Measurements from ENCODE around the gene HOXA3. TPM values are rescaled to one million over a fixed set of nuclear protein-coding genes. Genes with fewer than 3 reads are reported as not detected.
A peak's percentile ranks its signal among the peaks of the same experiment; 100 is the strongest.

The HOXA3 gene
- total and polyA plus RNA-seq, 2 of the 8 experiments (the other 6 are each of a cell fraction or from before 2014, with no cell fraction given): not detected

- TF ChIP-seq SAP30 (IDR thresholded peaks at IDR 0.05; ENCODE audit: insufficient read depth, insufficient replicate concordance, low read length): no peak
- peak; percentile 39 for TF ChIP-seq ASH2L (IDR thresholded peaks at IDR 0.05; ENCODE audit: low read length)
- TF ChIP-seq BCL11A (IDR thresholded peaks at IDR 0.05; ENCODE audit: low read depth in 2 of 2, low read length in 2 of 2): no peak
- TF ChIP-seq TEAD4 (IDR thresholded peaks at IDR 0.05; ENCODE audit: low read depth, low read length): no peak
- TF ChIP-seq TCF12 (IDR thresholded peaks at IDR 0.05; ENCODE audit: low read depth, low read length): peak; percentile 82
- TF ChIP-seq JUND (IDR thresholded peaks at IDR 0.05; ENCODE audit: low read length): no peak
- peak; percentile 87 for TF ChIP-seq SUZ12 (IDR thresholded peaks at IDR 0.05; ENCODE audit: low read length)
- TF ChIP-seq BRCA1 (IDR thresholded peaks at IDR 0.05; ENCODE audit: low read depth, low read length): no peak
- TF ChIP-seq RAD21 (IDR thresholded peaks at IDR 0.05 in 1 of 2, conservative IDR thresholded peaks at IDR 0.05 in 1 of 2; ENCODE audit: low read depth in 2 of 2, low read length in 2 of 2): no peak
- TF ChIP-seq SP1 (IDR thresholded peaks at IDR 0.05; ENCODE audit: low read depth, low read length): peak; percentile 46; the same call in 1 of the 2 replicates
- TF ChIP-seq ATF3 (IDR thresholded peaks at IDR 0.05; ENCODE audit: insufficient read depth, low read depth, low read length): no peak
- TF ChIP-seq GABPA (IDR thresholded peaks at IDR 0.05; ENCODE audit: borderline replicate concordance, insufficient read depth, low read length): peak; percentile 71; the same call in 1 of the 2 replicates
- no peak for TF ChIP-seq CHD1 (IDR thresholded peaks at IDR 0.05; ENCODE audit: low read depth, low read length)
- TF ChIP-seq EGR1 (IDR thresholded peaks at IDR 0.05; ENCODE audit: borderline replicate concordance, low read depth, low read length): peak; percentile 26; the same call in 1 of the 2 replicates
- no peak for TF ChIP-seq CEBPB (IDR thresholded peaks at IDR 0.05; ENCODE audit: low read depth, low read length)
- TF ChIP-seq CTCF (IDR thresholded peaks at IDR 0.05; ENCODE audit: control extremely low read depth in 1 of 3, insufficient read depth in 1 of 3, low read depth in 1 of 3, low read length in 3 of 3): 0 out of 4 replicates have a peak, but pooled peaks of 1 of the 3 experiments have one; percentile 6
- TF ChIP-seq JUN (IDR thresholded peaks at IDR 0.05; ENCODE audit: low read depth, low read length): no peak
- no peak for TF ChIP-seq SIX5 (IDR thresholded peaks at IDR 0.05; ENCODE audit: low read depth, low read length)
These were observed 30.7 kb upstream of the HOXA3 start (continued) for GRCh38 chr7:27182861-27183681.
